B cell (primary cell): Measurements from ENCODE around the gene GRIK3.

ENCODE experiments used
- CTCF ChIP-seq: fragments of 200-600 bp; IDR thresholded peaks from one replicate; pipeline ENCODE4 v1.8.0; 2022; ENCODE audit warnings: antibody characterized with exemption, mild to moderate bottlenecking
- EZH2 ChIP-seq: IDR thresholded peaks from 2 replicates; pipeline ENCODE4 v1.6.1; 2012; ENCODE audit warnings: borderline replicate concordance, low read depth, mild to moderate bottlenecking, moderate library complexity, low read length; ENCODE audit not compliant: insufficient read depth, poor library complexity, severe bottlenecking

- TF ChIP-seq CTCF: no peak
- no peak for TF ChIP-seq EZH2
Measured at GRCh38 chr1:36778740-36779139, 255.6 kb downstream of the GRIK3 start.
